ENCODE measurements around the gene TTC39C. TPM values are rescaled to one million over a fixed set of nuclear protein-coding genes. Genes with fewer than 3 reads are reported as not detected.

TTC39C gene
- total and polyA plus RNA-seq, 2 donors (not counting 1 experiment from before 2014, with no cell fraction given): 15.8 to 32.0 TPM

- DNase-seq (ENCODE audit: low read depth in 2 of 2): no peak
- no peak for TF ChIP-seq EZH2 (IDR thresholded peaks at IDR 0.05; ENCODE audit: low read length, missing control alignments)
- TF ChIP-seq CTCF (conservative IDR thresholded peaks at IDR 0.05 in 1 of 2, IDR thresholded peaks at IDR 0.05 in 1 of 2; ENCODE audit: low read depth in 1 of 2, low read length in 2 of 2): no peak
These were observed 66.3 kb downstream of the TTC39C start for GRCh38 chr18:24080861-24081260.

GRCh38 chr18:24083550-24083949 lies 69.0 kb downstream of the TTC39C start:
- Histone ChIP-seq H3K9ac (ENCODE audit: insufficient read depth, low read length) (no peak overlapping the region), H3K27me3 (ENCODE audit: control insufficient read depth, insufficient read depth, low read length) (no peaks in the 10 kb centered on the region), H2AFZ (ENCODE audit: low read length) (no peak overlapping the region), H3K4me1 (ENCODE audit: control insufficient read depth, extremely low read depth, insufficient read depth, low read length) (no peaks in the 10 kb centered on the region), H3K4me3 (replicated peaks in 1 of 4; ENCODE audit: control extremely low read depth in 1 of 4, insufficient read depth in 1 of 4, low read depth in 3 of 4, low read length in 4 of 4) (no peak overlapping the region), H3K4me2 (ENCODE audit: extremely low read depth, insufficient read depth, low read length) (no peak overlapping the region), H3K9me3 (ENCODE audit: control insufficient read depth, insufficient read depth, low read depth, low read length) (no peaks in the 10 kb centered on the region), H3K36me3 (ENCODE audit: control insufficient read depth, insufficient read depth, low read length) (no peaks in the 10 kb centered on the region), H3K27ac (ENCODE audit: insufficient read depth, low read length) (no peak overlapping the region), H4K20me1 (ENCODE audit: control insufficient read depth, extremely low read depth, insufficient read depth, low read length) (no peaks in the 10 kb centered on the region), H3K79me2 (ENCODE audit: control insufficient read depth, insufficient read depth, low read length) (no peaks in the 10 kb centered on the region)
- no peak for TF ChIP-seq CTCF (conservative IDR thresholded peaks at IDR 0.05 in 1 of 2, IDR thresholded peaks at IDR 0.05 in 1 of 2; ENCODE audit: low read depth in 1 of 2, low read length in 2 of 2)
- TF ChIP-seq EZH2 (IDR thresholded peaks at IDR 0.05; ENCODE audit: low read length, missing control alignments): no peak
- DNase-seq (ENCODE audit: low read depth in 2 of 2): no peak

More at GRCh38 chr18:24080861-24081260, 66.3 kb downstream of the TTC39C start:
- Histone ChIP-seq H3K4me2 (ENCODE audit: extremely low read depth, insufficient read depth, low read length) (no peak overlapping the region), H2AFZ (ENCODE audit: low read length) (no peak overlapping the region), H3K9me3 (ENCODE audit: control insufficient read depth, insufficient read depth, low read depth, low read length) (no peaks in the 10 kb centered on the region), H3K79me2 (ENCODE audit: control insufficient read depth, insufficient read depth, low read length) (no peaks in the 10 kb centered on the region), H3K4me3 (replicated peaks in 1 of 4; ENCODE audit: control extremely low read depth in 1 of 4, insufficient read depth in 1 of 4, low read depth in 3 of 4, low read length in 4 of 4) (no peak overlapping the region), H3K27ac (ENCODE audit: insufficient read depth, low read length) (no peak overlapping the region), H3K4me1 (ENCODE audit: control insufficient read depth, extremely low read depth, insufficient read depth, low read length) (peaks cover 7% of the 10 kb centered on the region), H3K9ac (ENCODE audit: insufficient read depth, low read length) (no peak overlapping the region), H3K36me3 (ENCODE audit: control insufficient read depth, insufficient read depth, low read length) (no peaks in the 10 kb centered on the region), H4K20me1 (ENCODE audit: control insufficient read depth, extremely low read depth, insufficient read depth, low read length) (no peaks in the 10 kb centered on the region), H3K27me3 (ENCODE audit: control insufficient read depth, insufficient read depth, low read length) (no peaks in the 10 kb centered on the region)

DNA sequence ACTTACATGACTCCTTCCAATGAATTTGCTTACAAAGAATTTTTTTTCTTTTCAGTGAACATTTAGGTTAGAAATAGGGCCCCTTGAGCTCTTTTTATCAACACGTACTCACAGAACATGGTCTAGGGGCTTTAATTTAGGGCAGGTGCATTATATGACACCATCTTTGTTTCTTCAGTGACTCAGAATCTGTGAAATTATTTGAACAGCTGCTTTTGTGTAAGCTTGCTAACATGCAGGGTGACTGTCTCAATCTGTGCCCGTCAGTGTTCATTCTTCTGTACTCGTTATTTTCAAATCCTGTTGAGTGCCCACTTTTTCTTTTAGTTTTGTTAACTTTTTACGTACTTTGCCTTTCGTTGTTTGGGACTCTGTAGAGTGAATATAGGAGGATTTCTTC lies 71.5 kb downstream of the TTC39C start:
- Histone ChIP-seq H3K4me2 (ENCODE audit: extremely low read depth, insufficient read depth, low read length) (no peak overlapping the region), H3K27me3 (ENCODE audit: control insufficient read depth, insufficient read depth, low read length) (no peaks in the 10 kb centered on the region), H4K20me1 (ENCODE audit: control insufficient read depth, extremely low read depth, insufficient read depth, low read length) (no peaks in the 10 kb centered on the region), H3K9me3 (ENCODE audit: control insufficient read depth, insufficient read depth, low read depth, low read length) (no peaks in the 10 kb centered on the region), H2AFZ (ENCODE audit: low read length) (no peak overlapping the region), H3K79me2 (ENCODE audit: control insufficient read depth, insufficient read depth, low read length) (no peaks in the 10 kb centered on the region), H3K4me1 (ENCODE audit: control insufficient read depth, extremely low read depth, insufficient read depth, low read length) (no peaks in the 10 kb centered on the region), H3K36me3 (ENCODE audit: control insufficient read depth, insufficient read depth, low read length) (no peaks in the 10 kb centered on the region), H3K9ac (ENCODE audit: insufficient read depth, low read length) (no peak overlapping the region), H3K27ac (ENCODE audit: insufficient read depth, low read length) (no peak overlapping the region), H3K4me3 (replicated peaks in 1 of 4; ENCODE audit: control extremely low read depth in 1 of 4, insufficient read depth in 1 of 4, low read depth in 3 of 4, low read length in 4 of 4) (no peak overlapping the region)
- DNase-seq (ENCODE audit: low read depth in 2 of 2): no peak
- TF ChIP-seq CTCF (conservative IDR thresholded peaks at IDR 0.05 in 1 of 2, IDR thresholded peaks at IDR 0.05 in 1 of 2; ENCODE audit: low read depth in 1 of 2, low read length in 2 of 2): no peak
